Measurements from ENCODE around the gene CBL.
"Not testable (repeated sequence)": the region's sequence is repeated elsewhere in the genome, so short reads cannot be mapped to it uniquely, and the experiment has no call there.

The CBL gene

GRCh38 chr11:119222308-119222707, 16.2 kb downstream of the CBL start:
- Histone ChIP-seq H3K9me3 (replicated peaks; ENCODE audit: low read length) (no peaks in the 10 kb centered on the region), H3K4me3 (ENCODE audit: low read length) (no peak overlapping the region), H3K36me3 (ENCODE audit: insufficient read depth, low read length) (no peaks in the 10 kb centered on the region)

GRCh38 chr11:119222891-119223290, 16.8 kb downstream of the CBL start:
- Histone ChIP-seq H3K4me1 (ENCODE audit: control insufficient read depth, insufficient read depth, low read length) (peaks cover 31% of the 10 kb centered on the region), H3K4me3 (ENCODE audit: low read length) (no peak overlapping the region), H3K36me3 (ENCODE audit: insufficient read depth, low read length) (no peaks in the 10 kb centered on the region), H3K4me2 (ENCODE audit: low read length) (no peak overlapping the region), H3K9me3 (replicated peaks; ENCODE audit: low read length) (no peaks in the 10 kb centered on the region), H3K9ac (ENCODE audit: low read depth, low read length) (no peak overlapping the region), H3K27me3 (ENCODE audit: control insufficient read depth, insufficient read depth, low read length) (no peaks in the 10 kb centered on the region)

More at GRCh38 chr11:119222308-119222707, 16.2 kb downstream of the CBL start:
- peak overlapping the region; percentile 0 for H3K4me2 ChIP-seq (ENCODE audit: low read length)
- H3K27me3 ChIP-seq (ENCODE audit: control insufficient read depth, insufficient read depth, low read length), result no peaks in the 10 kb centered on the region
- H3K9ac ChIP-seq (ENCODE audit: low read depth, low read length), result no peak overlapping the region
- peaks cover 34% of the 10 kb centered on the region for H3K4me1 ChIP-seq (ENCODE audit: control insufficient read depth, insufficient read depth, low read length)

- Histone ChIP-seq H3K9ac (ENCODE audit: low read depth, low read length) (no peak overlapping the region), H3K4me3 (ENCODE audit: low read length) (no peak overlapping the region), H3K4me2 (ENCODE audit: low read length) (no peak overlapping the region), H3K9me3 (replicated peaks; ENCODE audit: low read length) (no peaks in the 10 kb centered on the region), H3K4me1 (ENCODE audit: control insufficient read depth, insufficient read depth, low read length) (peaks cover 24% of the 10 kb centered on the region), H3K27me3 (ENCODE audit: control insufficient read depth, insufficient read depth, low read length) (no peaks in the 10 kb centered on the region), H3K36me3 (ENCODE audit: insufficient read depth, low read length) (no peaks in the 10 kb centered on the region)
Observed at GRCh38 chr11:119223856-119224255, 17.7 kb downstream of the CBL start.

- not testable (repeated sequence) for H3K4me3 ChIP-seq (ENCODE audit: low read length)
Observed at GRCh38 chr11:119228535-119229287, 22.6 kb downstream of the CBL start.

GRCh38 chr11:119229288-119229672, 23.1 kb downstream of the CBL start:
- Histone ChIP-seq H3K36me3 (ENCODE audit: insufficient read depth, low read length) (peaks cover 4% of the 10 kb centered on the region), H3K9ac (ENCODE audit: low read depth, low read length) (no peak overlapping the region), H3K4me2 (ENCODE audit: low read length) (no peak overlapping the region), H3K4me3 (ENCODE audit: low read length) (no peak overlapping the region), H3K27me3 (ENCODE audit: control insufficient read depth, insufficient read depth, low read length) (no peaks in the 10 kb centered on the region), H3K4me1 (ENCODE audit: control insufficient read depth, insufficient read depth, low read length) (peaks cover 2% of the 10 kb centered on the region), H3K9me3 (replicated peaks; ENCODE audit: low read length) (no peaks in the 10 kb centered on the region)

More at GRCh38 chr11:119228535-119229287, 22.6 kb downstream of the CBL start:
- not testable (repeated sequence) for H3K4me1 ChIP-seq (ENCODE audit: control insufficient read depth, insufficient read depth, low read length); H3K36me3 ChIP-seq (ENCODE audit: insufficient read depth, low read length); H3K4me2 ChIP-seq (ENCODE audit: low read length); H3K9me3 ChIP-seq (replicated peaks; ENCODE audit: low read length); H3K9ac ChIP-seq (ENCODE audit: low read depth, low read length); H3K27me3 ChIP-seq (ENCODE audit: control insufficient read depth, insufficient read depth, low read length)

- no peaks in the 10 kb centered on the region for H3K4me1 ChIP-seq (ENCODE audit: control insufficient read depth, insufficient read depth, low read length)
- H3K36me3 ChIP-seq (ENCODE audit: insufficient read depth, low read length), result peaks cover 4% of the 10 kb centered on the region
- H3K9me3 ChIP-seq (replicated peaks; ENCODE audit: low read length), result no peaks in the 10 kb centered on the region
- H3K4me2 ChIP-seq (ENCODE audit: low read length), result no peak overlapping the region
- H3K4me3 ChIP-seq (ENCODE audit: low read length), result no peak overlapping the region
- H3K27me3 ChIP-seq (ENCODE audit: control insufficient read depth, insufficient read depth, low read length), result no peaks in the 10 kb centered on the region
- H3K9ac ChIP-seq (ENCODE audit: low read depth, low read length), result no peak overlapping the region
Observed at GRCh38 chr11:119229741-119230140, 23.6 kb downstream of the CBL start.

GRCh38 chr11:119236490-119236889, 30.4 kb downstream of the CBL start:
- peaks cover 9% of the 10 kb centered on the region for H3K36me3 ChIP-seq (ENCODE audit: insufficient read depth, low read length)
- no peak overlapping the region for H3K4me3 ChIP-seq (ENCODE audit: low read length)
- no peaks in the 10 kb centered on the region for H3K9me3 ChIP-seq (replicated peaks; ENCODE audit: low read length)
- H3K27me3 ChIP-seq (ENCODE audit: control insufficient read depth, insufficient read depth, low read length), result no peaks in the 10 kb centered on the region
- no peak overlapping the region for H3K9ac ChIP-seq (ENCODE audit: low read depth, low read length)
- H3K4me2 ChIP-seq (ENCODE audit: low read length), result no peak overlapping the region
- H3K4me1 ChIP-seq (ENCODE audit: control insufficient read depth, insufficient read depth, low read length), result peaks cover 11% of the 10 kb centered on the region

GRCh38 chr11:119236891-119237290, 30.8 kb downstream of the CBL start:
- Histone ChIP-seq H3K4me1 (ENCODE audit: control insufficient read depth, insufficient read depth, low read length) (peaks cover 11% of the 10 kb centered on the region), H3K36me3 (ENCODE audit: insufficient read depth, low read length) (peaks cover 12% of the 10 kb centered on the region), H3K4me3 (ENCODE audit: low read length) (no peak overlapping the region), H3K27me3 (ENCODE audit: control insufficient read depth, insufficient read depth, low read length) (no peaks in the 10 kb centered on the region), H3K9me3 (replicated peaks; ENCODE audit: low read length) (no peaks in the 10 kb centered on the region), H3K9ac (ENCODE audit: low read depth, low read length) (no peak overlapping the region), H3K4me2 (ENCODE audit: low read length) (no peak overlapping the region)

- no peak overlapping the region for H3K4me2 ChIP-seq (ENCODE audit: low read length)
- H3K27me3 ChIP-seq (ENCODE audit: control insufficient read depth, insufficient read depth, low read length), result no peaks in the 10 kb centered on the region
- peaks cover 9% of the 10 kb centered on the region for H3K36me3 ChIP-seq (ENCODE audit: insufficient read depth, low read length)
- peaks cover 11% of the 10 kb centered on the region for H3K4me1 ChIP-seq (ENCODE audit: control insufficient read depth, insufficient read depth, low read length)
- no peaks in the 10 kb centered on the region for H3K9me3 ChIP-seq (replicated peaks; ENCODE audit: low read length)
- H3K4me3 ChIP-seq (ENCODE audit: low read length), result no peak overlapping the region
- no peak overlapping the region for H3K9ac ChIP-seq (ENCODE audit: low read depth, low read length)
Observed at GRCh38 chr11:119237515-119237914, 31.4 kb downstream of the CBL start.

GRCh38 chr11:119248750-119249670, 42.9 kb downstream of the CBL start:
- Histone ChIP-seq H3K4me2 (ENCODE audit: low read length) (no peak overlapping the region), H3K4me3 (ENCODE audit: low read length) (no peak overlapping the region), H3K27me3 (ENCODE audit: control insufficient read depth, insufficient read depth, low read length) (no peaks in the 10 kb centered on the region), H3K4me1 (ENCODE audit: control insufficient read depth, insufficient read depth, low read length) (no peaks in the 10 kb centered on the region), H3K9me3 (replicated peaks; ENCODE audit: low read length) (no peaks in the 10 kb centered on the region), H3K9ac (ENCODE audit: low read depth, low read length) (no peak overlapping the region), H3K36me3 (ENCODE audit: insufficient read depth, low read length) (no peaks in the 10 kb centered on the region)

- Histone ChIP-seq H3K4me1 (ENCODE audit: control insufficient read depth, insufficient read depth, low read length) (no peaks in the 10 kb centered on the region), H3K4me2 (ENCODE audit: low read length) (no peak overlapping the region), H3K27me3 (ENCODE audit: control insufficient read depth, insufficient read depth, low read length) (no peaks in the 10 kb centered on the region), H3K4me3 (ENCODE audit: low read length) (no peak overlapping the region), H3K9me3 (replicated peaks; ENCODE audit: low read length) (no peaks in the 10 kb centered on the region), H3K9ac (ENCODE audit: low read depth, low read length) (no peak overlapping the region), H3K36me3 (ENCODE audit: insufficient read depth, low read length) (no peaks in the 10 kb centered on the region)
Observed at GRCh38 chr11:119249671-119250010, 43.5 kb downstream of the CBL start.

Data from skeletal muscle satellite cell (primary cell).